MM.1S (cell line): Measurements from ENCODE around the gene FBXO47.

Source experiments
- DNase-seq: peaks from one replicate; pipeline ENCODE4 v3.0.0-alpha.2; 2015
- H2AFZ ChIP-seq: fragments of 300-600 bp; sonication (generic); 2 replicates; pipeline ENCODE4 v1.6.0; 2016; ENCODE audit warnings: antibody characterized with exemption, low read length
- H3F3A ChIP-seq: fragments of 300-600 bp; sonication (generic); 2 replicates; pipeline ENCODE4 v1.6.1; 2016; ENCODE audit warnings: mild to moderate bottlenecking, antibody characterized with exemption, low read length, moderate library complexity, mixed read lengths; ENCODE audit not compliant: insufficient read depth
- H3K27ac ChIP-seq: fragments of 300-600 bp; sonication (generic); 2 replicates; pipeline ENCODE4 v1.5.1; 2016; ENCODE audit warnings: mild to moderate bottlenecking, low read length
- H3K27me3 ChIP-seq: fragments of 300-600 bp; sonication (generic); replicated peaks from 2 replicates; pipeline ENCODE4 v1.6.0; 2016; ENCODE audit warnings: low read length; ENCODE audit not compliant: insufficient read depth
- H3K36me3 ChIP-seq: fragments of 300-600 bp; sonication (generic); replicated peaks from 2 replicates; pipeline ENCODE4 v1.6.1; 2016; ENCODE audit warnings: mild to moderate bottlenecking, low read length, mixed read lengths; ENCODE audit not compliant: insufficient read depth
- H3K4me1 ChIP-seq: fragments of 300-600 bp; sonication (generic); 2 replicates; pipeline ENCODE4 v1.6.1; 2016; ENCODE audit warnings: low read length, mixed read lengths
- H3K4me2 ChIP-seq: fragments of 300-600 bp; sonication (generic); 2 replicates; pipeline ENCODE4 v1.6.0; 2016; ENCODE audit warnings: low read depth, low read length
- H3K4me3 ChIP-seq: fragments of 300-600 bp; sonication (generic); 2 replicates; pipeline ENCODE4 v1.5.1; 2016; ENCODE audit warnings: low read length, mixed read lengths
- H3K79me2 ChIP-seq: fragments of 300-600 bp; sonication (generic); 2 replicates; pipeline ENCODE4 v1.6.1; 2016; ENCODE audit warnings: mixed run types, low read length, mixed read lengths
- H3K9ac ChIP-seq: fragments of 300-600 bp; sonication (generic); 2 replicates; pipeline ENCODE4 v1.6.1; 2016; ENCODE audit warnings: low read length, mixed read lengths
- H3K9me2 ChIP-seq: fragments of 300-600 bp; sonication (generic); replicated peaks from 2 replicates; pipeline ENCODE4 v1.6.1; 2016; ENCODE audit warnings: mild to moderate bottlenecking, low read length, mixed read lengths; ENCODE audit not compliant: insufficient read depth
- H3K9me3 ChIP-seq: fragments of 300-600 bp; sonication (generic); replicated peaks from 2 replicates; pipeline ENCODE4 v1.6.1; 2016; ENCODE audit warnings: mild to moderate bottlenecking, low read length, mixed read lengths; ENCODE audit not compliant: insufficient read depth
- H4K20me1 ChIP-seq: fragments of 300-600 bp; sonication (generic); 2 replicates; pipeline ENCODE4 v1.6.1; 2016; ENCODE audit warnings: mild to moderate bottlenecking, low read length, moderate library complexity, mixed read lengths; ENCODE audit not compliant: insufficient read depth
- CTCF ChIP-seq: fragments of 300-600 bp; sonication (generic); IDR thresholded peaks from 2 replicates; pipeline ENCODE4 v1.5.1; 2016; ENCODE audit warnings: antibody characterized with exemption, low read length, mixed read lengths
- EZH2 ChIP-seq: fragments of 300-600 bp; sonication (generic); optimal IDR thresholded peaks from 2 replicates; pipeline ENCODE3; 2017; ENCODE audit warnings: low read depth, mild to moderate bottlenecking, antibody characterized with exemption, low read length, mixed read lengths
- EZH2phosphoT487 ChIP-seq: fragments of 300-600 bp; sonication (generic); IDR thresholded peaks from 2 replicates; pipeline ENCODE4 v1.6.1; 2018; ENCODE audit warnings: antibody characterized with exemption, low read length

Gene FBXO47

GRCh38 chr17:38994026-38994425, 26.8 kb upstream of the FBXO47 start:
- Histone ChIP-seq H3K36me3 (no peaks in the 10 kb centered on the region), H3K9me2 (no peaks in the 10 kb centered on the region), H3K79me2 (no peaks in the 10 kb centered on the region), H3K4me1 (no peaks in the 10 kb centered on the region), H2AFZ (no peak overlapping the region), H4K20me1 (no peaks in the 10 kb centered on the region), H3K4me2 (no peak overlapping the region), H3K9ac (no peak overlapping the region), H3K27ac (no peak overlapping the region), H3F3A (no peaks in the 10 kb centered on the region), H3K4me3 (no peak overlapping the region), H3K9me3 (no peaks in the 10 kb centered on the region), H3K27me3 (no peaks in the 10 kb centered on the region)
- no peak for DNase-seq
- no peak for TF ChIP-seq CTCF
- TF ChIP-seq EZH2: no peak
- TF ChIP-seq EZH2phosphoT487: no peak

DNA sequence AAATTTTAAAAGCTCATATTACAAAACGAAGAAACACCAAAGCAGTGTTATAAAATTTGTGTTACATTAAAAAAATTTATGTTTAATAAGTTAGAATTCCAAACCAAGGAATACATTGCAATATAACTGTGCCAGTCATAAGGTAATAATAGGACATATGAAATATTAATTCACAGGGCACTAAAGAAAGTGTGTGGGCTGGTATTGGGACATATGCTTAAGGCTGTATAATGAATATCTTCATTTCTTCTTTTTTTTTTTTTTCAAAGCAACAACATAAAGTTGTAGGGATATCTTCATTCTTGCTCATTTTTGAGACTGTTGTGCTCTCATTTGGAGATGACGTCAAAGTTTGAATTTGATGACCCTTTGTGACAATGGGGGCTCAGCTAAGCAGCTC, 17.5 kb upstream of the FBXO47 start:
- H3K27me3 ChIP-seq: no peaks in the 10 kb centered on the region
- no peak overlapping the region for H2AFZ ChIP-seq
- no peaks in the 10 kb centered on the region for H3F3A ChIP-seq
- no peak overlapping the region for H3K4me2 ChIP-seq
- H3K4me1 ChIP-seq: no peaks in the 10 kb centered on the region
- H3K4me3 ChIP-seq: no peak overlapping the region
- no peaks in the 10 kb centered on the region for H4K20me1 ChIP-seq
- H3K9ac ChIP-seq: no peak overlapping the region
- no peak overlapping the region for H3K27ac ChIP-seq
- DNase-seq: no peak
- no peak for TF ChIP-seq CTCF
- no peak for TF ChIP-seq EZH2phosphoT487
- TF ChIP-seq EZH2: no peak
- H3K9me3 ChIP-seq: no peaks in the 10 kb centered on the region
- no peaks in the 10 kb centered on the region for H3K36me3 ChIP-seq
- H3K9me2 ChIP-seq: no peaks in the 10 kb centered on the region
- H3K79me2 ChIP-seq: no peaks in the 10 kb centered on the region

GRCh38 chr17:38982858-38983746, 15.9 kb upstream of the FBXO47 start:
- no peak overlapping the region for H3K4me3 ChIP-seq
- no peak overlapping the region for H3K4me2 ChIP-seq
- no peaks in the 10 kb centered on the region for H3K27me3 ChIP-seq
- H3K27ac ChIP-seq: no peak overlapping the region
- peak; percentile 66 for DNase-seq
- no peaks in the 10 kb centered on the region for H4K20me1 ChIP-seq
- no peak overlapping the region for H3K9ac ChIP-seq
- H3K9me2 ChIP-seq: no peaks in the 10 kb centered on the region
- TF ChIP-seq EZH2: no peak
- no peak for TF ChIP-seq EZH2phosphoT487
- peak; percentile 79 for TF ChIP-seq CTCF
- no peaks in the 10 kb centered on the region for H3K4me1 ChIP-seq
- no peaks in the 10 kb centered on the region for H3K36me3 ChIP-seq
- no peaks in the 10 kb centered on the region for H3K79me2 ChIP-seq
- H3K9me3 ChIP-seq: no peaks in the 10 kb centered on the region
- no peaks in the 10 kb centered on the region for H3F3A ChIP-seq
- no peak overlapping the region for H2AFZ ChIP-seq
